ENCODE results near the gene C1QTNF6.

DNA sequence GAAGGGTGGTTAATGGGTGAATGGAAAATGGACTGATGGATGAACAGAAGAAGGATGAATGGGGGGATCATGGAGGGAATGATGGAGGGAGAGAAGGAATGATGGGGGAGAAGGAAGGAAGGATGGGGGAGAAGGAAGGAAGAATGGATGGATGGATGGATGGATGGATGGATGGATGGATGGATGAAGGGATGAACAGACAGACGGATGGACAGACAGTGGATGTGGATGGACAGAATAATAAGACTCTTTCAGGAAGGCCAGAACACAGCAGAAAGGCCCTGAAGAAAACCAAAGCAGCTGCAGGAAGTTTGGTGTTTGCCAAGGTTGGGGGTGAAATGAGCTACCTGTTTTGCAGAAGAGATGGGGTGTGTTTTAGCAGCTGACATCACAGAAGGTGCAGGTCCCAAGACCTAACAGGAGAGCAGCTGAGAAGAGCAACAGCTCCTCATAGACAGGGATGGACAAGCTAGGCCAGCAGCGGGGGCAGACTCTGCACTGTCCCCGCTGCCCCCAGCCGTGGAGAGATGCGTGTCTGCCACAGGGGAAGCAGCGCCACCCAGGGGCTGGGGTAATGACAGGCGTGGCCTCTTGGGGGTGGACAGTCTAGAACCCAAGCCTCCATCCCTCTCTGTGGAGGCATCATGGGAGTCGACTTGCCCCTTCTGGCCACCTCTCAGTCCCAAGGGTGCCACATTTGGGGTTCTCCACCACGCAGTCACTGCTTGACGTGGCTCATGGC lies 17.9 kb downstream of the C1QTNF6 start:
- TF ChIP-seq CTCF (IDR thresholded peaks at IDR 0.05), result no peak
- no peak for TF ChIP-seq POLR2A (IDR thresholded peaks at IDR 0.05)

Data from testis (tissue), 2 donors.